Peyer's patch (tissue), 4 donors: ENCODE data around the gene P2RX1. TPM values are rescaled to one million over a fixed set of nuclear protein-coding genes. Genes with fewer than 3 reads are reported as not detected.

ENCODE experiments used
- DNase-seq, 3 donors: peaks; one replicate each; pipeline ENCODE4 v3.0.0-alpha.2; 2017 to 2019
- H3K27ac ChIP-seq, 4 donors: fragments of 200-600 bp; sonication (generic); one replicate each; pipeline ENCODE4 v1.5.1; 2016 to 2019
- H3K27me3 ChIP-seq, 2 donors: fragments of 200-600 bp; sonication (generic); one replicate each; pipeline ENCODE4 v1.5.1; 2019
- H3K36me3 ChIP-seq, 3 donors: fragments of 200-600 bp; sonication (generic); one replicate each; pipeline ENCODE4 v1.5.1; 2016 to 2019
- H3K4me1 ChIP-seq, 4 donors: fragments of 200-600 bp; sonication (generic); one replicate each; pipeline ENCODE4 v1.5.1; 2016 to 2019
- H3K4me3 ChIP-seq, 4 donors: fragments of 200-600 bp; sonication (generic); 1 replicate in 3 of 4; 2 replicates in 1 of 4; pipeline ENCODE4 v1.5.1; 2016 to 2019; ENCODE audit warnings: mild to moderate bottlenecking in 1 of 4
- H3K9me3 ChIP-seq, 4 donors: fragments of 200-600 bp; sonication (generic); one replicate each; pipeline ENCODE4 v1.5.1; 2016 to 2019; ENCODE audit warnings: mild to moderate bottlenecking in 1 of 4
- POLR2A ChIP-seq, 2 donors: fragments of 450-650 bp; IDR thresholded peaks; one replicate each; pipeline ENCODE4 v1.5.1; 2017; ENCODE audit warnings: antibody characterized with exemption in 2 of 2, mild to moderate bottlenecking in 2 of 2, moderate library complexity in 2 of 2
- total RNA-seq, 4 donors: library from RNA; depleted of rRNA; stranded (reverse); fragments of >200 nt; gene quantifications; one replicate each; pipeline ENCODE4 v1.1.0, GENCODE V29; 2016
- TF ChIP-seq, protein P1 (sequence below), 6 experiments: fragments of 450-650 bp in 4 of 6; fragments of 200-600 bp in 2 of 6; sonication (generic) in 1 of 6; IDR thresholded peaks; one replicate each; pipeline ENCODE4 v1.5.1; 2017 to 2019; ENCODE audit warnings: antibody characterized with exemption in 6 of 6, mild to moderate bottlenecking in 3 of 6, moderate library complexity in 1 of 6

P2RX1 gene
- total RNA-seq, 4 donors from 2014 or later: 0.88 to 27.2 (median 4.3) TPM

DNA sequence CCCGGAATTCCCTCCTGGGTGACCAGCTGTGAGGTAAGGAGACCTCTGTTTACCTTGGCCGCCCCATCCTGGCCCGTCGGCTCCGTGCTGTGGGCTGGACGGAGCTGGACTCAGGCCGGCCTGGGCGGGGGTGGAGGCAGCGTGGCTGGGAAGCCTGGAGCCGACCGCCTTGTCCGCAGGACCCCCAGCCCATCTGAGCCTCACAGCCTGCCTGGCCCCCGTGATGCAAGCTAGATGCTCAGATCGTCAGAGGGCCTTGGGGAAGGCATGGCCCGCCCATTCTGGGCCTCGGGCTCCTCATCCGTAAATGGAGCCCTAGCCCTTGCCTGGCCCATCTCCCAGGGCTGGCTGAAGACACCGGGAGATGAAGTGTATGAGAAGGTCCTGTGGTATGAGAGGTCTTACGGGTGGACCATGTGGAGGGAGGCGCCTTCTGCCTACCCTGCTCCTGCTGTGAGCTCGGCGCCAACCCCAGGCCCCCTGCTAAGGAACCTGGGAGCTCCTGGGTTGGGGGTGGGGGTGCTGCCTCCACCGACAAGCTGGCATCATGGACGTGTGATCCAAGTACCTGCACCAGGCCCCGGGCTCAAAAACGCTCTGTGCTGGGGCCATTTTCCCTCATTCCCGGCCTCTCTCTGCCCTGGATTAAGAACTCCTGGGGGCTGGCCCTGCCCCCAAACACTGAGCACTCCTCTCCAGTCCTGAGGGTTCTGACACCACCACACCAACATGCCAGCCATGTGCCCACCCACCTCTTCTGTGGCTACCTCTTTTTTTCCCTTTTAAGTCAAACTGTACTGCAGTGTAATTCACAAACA, 5.4 kb upstream of the P2RX1 start:
- Histone ChIP-seq H3K9me3 (no peaks in the 10 kb centered on the region), H3K36me3 (no peaks in the 10 kb centered on the region), H3K4me1 (peaks cover 0 to 19% (median 9%) of the 10 kb centered on the region in 4 donors), H3K27ac (peak overlapping the region in 3 of 4 donors; percentile 10 to 46 (median 43)), H3K27me3 (no peaks in the 10 kb centered on the region), H3K4me3 (no peak overlapping the region)
- TF ChIP-seq POLR2A (IDR thresholded peaks at IDR 0.05): no peak
- TF ChIP-seq, protein P1, sequence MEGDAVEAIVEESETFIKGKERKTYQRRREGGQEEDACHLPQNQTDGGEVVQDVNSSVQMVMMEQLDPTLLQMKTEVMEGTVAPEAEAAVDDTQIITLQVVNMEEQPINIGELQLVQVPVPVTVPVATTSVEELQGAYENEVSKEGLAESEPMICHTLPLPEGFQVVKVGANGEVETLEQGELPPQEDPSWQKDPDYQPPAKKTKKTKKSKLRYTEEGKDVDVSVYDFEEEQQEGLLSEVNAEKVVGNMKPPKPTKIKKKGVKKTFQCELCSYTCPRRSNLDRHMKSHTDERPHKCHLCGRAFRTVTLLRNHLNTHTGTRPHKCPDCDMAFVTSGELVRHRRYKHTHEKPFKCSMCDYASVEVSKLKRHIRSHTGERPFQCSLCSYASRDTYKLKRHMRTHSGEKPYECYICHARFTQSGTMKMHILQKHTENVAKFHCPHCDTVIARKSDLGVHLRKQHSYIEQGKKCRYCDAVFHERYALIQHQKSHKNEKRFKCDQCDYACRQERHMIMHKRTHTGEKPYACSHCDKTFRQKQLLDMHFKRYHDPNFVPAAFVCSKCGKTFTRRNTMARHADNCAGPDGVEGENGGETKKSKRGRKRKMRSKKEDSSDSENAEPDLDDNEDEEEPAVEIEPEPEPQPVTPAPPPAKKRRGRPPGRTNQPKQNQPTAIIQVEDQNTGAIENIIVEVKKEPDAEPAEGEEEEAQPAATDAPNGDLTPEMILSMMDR (IDR thresholded peaks at IDR 0.05): no peak
- DNase-seq: no peak

- Histone ChIP-seq H3K4me1 (peaks cover 0 to 26% (median 14%) of the 10 kb centered on the region in 4 donors), H3K27me3 (no peaks in the 10 kb centered on the region), H3K27ac (peak overlapping the region in 2 of 4 donors; percentile 43 to 46), H3K4me3 (no peak overlapping the region), H3K36me3 (no peaks in the 10 kb centered on the region), H3K9me3 (no peaks in the 10 kb centered on the region)
- no peak for DNase-seq
- TF ChIP-seq POLR2A (IDR thresholded peaks at IDR 0.05): no peak
- TF ChIP-seq, protein P1 (IDR thresholded peaks at IDR 0.05): no peak
Observed at GRCh38 chr17:3921006-3921405, 4.7 kb upstream of the P2RX1 start.

DNA sequence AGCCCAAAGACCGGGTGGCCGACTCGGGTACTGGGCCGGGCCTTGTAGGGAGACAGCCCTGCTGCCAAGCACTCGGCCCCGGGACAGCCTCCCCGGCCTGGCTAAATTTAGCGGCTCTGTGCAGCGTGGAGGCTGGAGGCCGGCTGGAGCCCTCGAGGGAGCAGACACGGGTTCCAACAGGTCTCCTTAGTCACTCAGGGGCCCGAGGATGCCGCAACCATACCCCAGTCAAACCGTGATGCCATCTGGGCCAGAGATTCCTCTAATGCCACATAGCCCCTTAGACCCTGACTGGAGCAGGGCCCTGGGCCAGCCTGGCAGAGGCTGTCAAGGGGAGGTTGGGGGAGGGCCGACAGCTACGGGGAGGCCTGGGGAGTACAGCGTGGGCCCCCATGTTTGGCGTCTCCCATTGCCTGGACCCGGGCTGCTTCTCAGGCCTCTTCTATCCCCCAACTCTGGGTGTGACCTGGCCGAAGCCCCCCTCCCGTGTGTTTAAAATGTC, 2.9 kb upstream of the P2RX1 start:
- Histone ChIP-seq H3K27ac (peak overlapping the region in 3 of 4 donors; percentile 11 to 78 (median 75)), H3K36me3 (no peaks in the 10 kb centered on the region), H3K4me3 (no peak overlapping the region), H3K9me3 (no peaks in the 10 kb centered on the region), H3K27me3 (no peaks in the 10 kb centered on the region), H3K4me1 (peaks cover 0 to 30% (median 19%) of the 10 kb centered on the region in 4 donors)
- no peak for DNase-seq
- TF ChIP-seq, protein P1 (IDR thresholded peaks at IDR 0.05): no peak
- TF ChIP-seq POLR2A (IDR thresholded peaks at IDR 0.05): no peak

- Histone ChIP-seq H3K9me3 (no peaks in the 10 kb centered on the region), H3K4me3 (no peak overlapping the region), H3K27me3 (no peaks in the 10 kb centered on the region), H3K36me3 (no peaks in the 10 kb centered on the region), H3K27ac (peak overlapping the region in 3 of 4 donors; percentile 11 to 78 (median 75)), H3K4me1 (peaks cover 0 to 36% (median 19%) of the 10 kb centered on the region in 4 donors)
- TF ChIP-seq, protein P1 (IDR thresholded peaks at IDR 0.05): no peak
- no peak for TF ChIP-seq POLR2A (IDR thresholded peaks at IDR 0.05)
- DNase-seq: no peak
Observed at GRCh38 chr17:3918372-3919122, 2.3 kb upstream of the P2RX1 start.

- peak overlapping the region; percentile 74 to 85 (median 80) for H3K27ac ChIP-seq
- no peak for TF ChIP-seq POLR2A (IDR thresholded peaks at IDR 0.05)
- TF ChIP-seq, protein P1 (IDR thresholded peaks at IDR 0.05): no peak
Observed at GRCh38 chr17:3917391-3917931, 1.2 kb upstream of the P2RX1 start.

More at GRCh38 chr17:3917391-3917931, 1.2 kb upstream of the P2RX1 start:
- DNase-seq: peak in 2 of 3 donors; percentile 70 to 79
- Histone ChIP-seq H3K27me3 (no peaks in the 10 kb centered on the region), H3K36me3 (no peaks in the 10 kb centered on the region), H3K4me1 (peaks cover 0 to 37% (median 19%) of the 10 kb centered on the region in 4 donors), H3K4me3 (no peak overlapping the region), H3K9me3 (no peaks in the 10 kb centered on the region)
